ENCODE measurements around the gene COL5A2.

Gene COL5A2

DNA sequence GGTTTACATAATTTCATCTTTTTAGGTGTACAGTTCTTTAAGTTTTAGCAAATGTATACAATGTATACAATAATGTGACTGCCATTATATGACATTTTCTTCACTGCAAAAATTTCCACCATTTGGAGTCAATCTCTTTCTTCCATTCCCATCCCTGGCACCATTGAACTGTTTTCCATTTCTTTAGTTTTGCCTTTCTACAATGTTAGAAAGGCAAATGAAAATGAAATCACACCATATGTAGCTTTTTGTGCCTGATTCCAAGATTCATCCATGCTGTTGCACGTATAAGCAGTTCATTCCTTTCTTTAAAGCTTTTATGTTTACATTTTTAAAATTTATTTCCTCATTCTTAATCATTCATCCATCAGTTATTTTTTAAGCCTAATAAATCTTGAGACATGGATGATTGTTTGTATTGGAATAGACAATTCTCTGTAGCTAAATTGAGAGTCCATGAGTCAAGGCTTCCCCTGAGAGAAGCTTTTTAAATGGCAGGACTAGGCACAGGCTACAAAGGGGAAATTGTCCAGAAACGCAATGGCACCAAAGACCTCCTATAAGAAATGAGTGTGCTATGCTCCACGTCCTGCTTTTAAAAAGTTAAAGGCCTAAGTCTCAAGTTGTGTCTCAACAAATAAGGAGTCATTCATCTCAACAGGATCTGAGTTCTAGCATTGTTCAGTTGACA is 8.7 kb upstream of the COL5A2 start:
- TF ChIP-seq, protein P1, sequence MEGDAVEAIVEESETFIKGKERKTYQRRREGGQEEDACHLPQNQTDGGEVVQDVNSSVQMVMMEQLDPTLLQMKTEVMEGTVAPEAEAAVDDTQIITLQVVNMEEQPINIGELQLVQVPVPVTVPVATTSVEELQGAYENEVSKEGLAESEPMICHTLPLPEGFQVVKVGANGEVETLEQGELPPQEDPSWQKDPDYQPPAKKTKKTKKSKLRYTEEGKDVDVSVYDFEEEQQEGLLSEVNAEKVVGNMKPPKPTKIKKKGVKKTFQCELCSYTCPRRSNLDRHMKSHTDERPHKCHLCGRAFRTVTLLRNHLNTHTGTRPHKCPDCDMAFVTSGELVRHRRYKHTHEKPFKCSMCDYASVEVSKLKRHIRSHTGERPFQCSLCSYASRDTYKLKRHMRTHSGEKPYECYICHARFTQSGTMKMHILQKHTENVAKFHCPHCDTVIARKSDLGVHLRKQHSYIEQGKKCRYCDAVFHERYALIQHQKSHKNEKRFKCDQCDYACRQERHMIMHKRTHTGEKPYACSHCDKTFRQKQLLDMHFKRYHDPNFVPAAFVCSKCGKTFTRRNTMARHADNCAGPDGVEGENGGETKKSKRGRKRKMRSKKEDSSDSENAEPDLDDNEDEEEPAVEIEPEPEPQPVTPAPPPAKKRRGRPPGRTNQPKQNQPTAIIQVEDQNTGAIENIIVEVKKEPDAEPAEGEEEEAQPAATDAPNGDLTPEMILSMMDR (IDR thresholded peaks at IDR 0.05; ENCODE audit: low read depth, low read length) = no peak
- peak; percentile 3 for DNase-seq (ENCODE audit: low read depth, low spot score)
- H3K4me3 ChIP-seq (ENCODE audit: low read depth, low read length) = no peak overlapping the region
- in situ Hi-C loops (cut with HindIII; ENCODE audit: low sequenced_read_pairs) = no loop called here

DNA sequence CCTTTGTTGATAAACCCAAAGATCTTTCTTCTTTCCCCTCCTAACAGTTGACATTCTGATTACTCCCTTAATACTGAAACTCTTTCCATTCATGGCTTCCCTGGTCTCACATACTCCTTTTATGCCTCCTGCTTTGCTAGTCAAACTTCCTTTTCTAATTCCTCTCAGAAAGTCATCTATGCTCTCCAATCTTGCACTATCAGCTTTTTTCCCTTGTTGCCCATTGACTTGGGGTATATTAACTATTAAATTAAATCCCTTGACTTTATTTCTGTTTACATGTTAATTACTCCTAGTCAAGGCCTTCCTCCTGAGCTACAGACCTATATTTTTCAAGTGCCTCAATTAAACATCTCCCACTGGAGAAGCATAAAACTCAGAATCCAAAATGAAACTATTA is 3.6 kb upstream of the COL5A2 start:
- no peak for DNase-seq (ENCODE audit: low read depth, low spot score)
- no peak overlapping the region for H3K4me3 ChIP-seq (ENCODE audit: low read depth, low read length)
- in situ Hi-C loops (cut with HindIII; ENCODE audit: low sequenced_read_pairs) = no loop called here
- TF ChIP-seq, protein P1 (IDR thresholded peaks at IDR 0.05; ENCODE audit: low read depth, low read length) = no peak

DNA sequence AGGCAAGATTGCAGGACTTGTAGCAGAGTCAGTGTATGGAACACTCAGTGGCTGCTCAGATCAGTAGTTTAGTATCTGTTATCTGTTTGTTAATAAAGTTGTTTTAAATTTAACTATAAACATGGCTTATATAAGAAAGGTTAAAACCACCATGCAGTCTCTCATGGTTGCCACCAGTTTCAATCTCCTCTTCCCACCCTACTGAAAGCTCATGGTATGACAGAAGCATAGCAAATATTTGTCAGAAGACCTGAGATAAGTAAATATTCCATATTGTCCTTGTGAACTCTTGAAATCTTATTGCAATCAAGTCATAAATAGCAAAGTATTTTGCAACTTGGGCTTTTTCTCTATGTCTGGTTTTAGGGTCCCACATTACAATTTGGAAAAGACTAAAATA is 2.1 kb upstream of the COL5A2 start:
- in situ Hi-C loops (cut with HindIII; ENCODE audit: low sequenced_read_pairs) = no loop called here
- no peak overlapping the region for H3K4me3 ChIP-seq (ENCODE audit: low read depth, low read length)
- TF ChIP-seq, protein P1 (IDR thresholded peaks at IDR 0.05; ENCODE audit: low read depth, low read length) = no peak
- DNase-seq (ENCODE audit: low read depth, low spot score) = no peak

DNA sequence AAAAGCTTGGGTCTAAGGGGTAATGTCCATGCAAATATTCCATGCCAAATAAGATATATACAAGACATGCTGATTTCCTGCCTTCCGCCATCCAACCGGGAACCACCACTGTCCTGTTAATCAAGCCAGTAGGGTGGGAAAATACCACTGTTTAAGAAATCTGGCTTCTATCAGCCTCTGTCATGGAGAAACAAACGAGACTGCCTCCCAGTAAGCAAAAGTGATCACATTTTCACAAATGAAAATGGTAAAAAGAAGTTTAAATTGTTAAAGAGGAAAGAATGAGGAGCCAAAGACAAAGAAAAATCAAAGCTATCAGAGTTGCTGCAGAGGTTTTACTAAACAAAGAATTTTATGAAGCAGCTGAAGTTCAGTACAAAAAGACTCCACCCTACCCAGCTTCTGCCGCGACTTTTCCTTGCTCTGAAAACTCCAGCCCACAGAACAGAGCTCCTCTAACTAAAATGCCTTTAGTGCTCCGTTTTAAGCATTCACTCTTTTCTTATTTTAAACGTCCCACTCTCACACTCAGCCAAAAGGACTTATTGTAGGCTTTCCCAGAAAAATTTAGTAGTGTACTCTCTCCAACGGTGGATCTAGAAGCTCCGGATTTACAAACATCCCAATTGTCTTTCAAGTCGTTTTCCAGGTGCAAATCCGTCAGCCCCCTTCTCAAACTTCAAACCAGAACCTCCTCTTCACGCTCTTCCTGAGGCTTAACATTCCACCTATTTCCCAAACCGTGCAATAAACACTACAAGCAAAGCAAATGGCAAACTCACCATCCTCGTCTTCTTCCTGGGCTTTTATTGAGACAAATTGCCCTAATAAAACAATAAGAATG is 613 bp downstream of the COL5A2 start:
- TF ChIP-seq, protein P1 (IDR thresholded peaks at IDR 0.05; ENCODE audit: low read depth, low read length) = no peak
- in situ Hi-C loops (cut with HindIII; ENCODE audit: low sequenced_read_pairs) = no loop called here
- peak; percentile 85 for DNase-seq (ENCODE audit: low read depth, low spot score)
- H3K4me3 ChIP-seq (ENCODE audit: low read depth, low read length) = peak overlapping the region; percentile 89

DNA sequence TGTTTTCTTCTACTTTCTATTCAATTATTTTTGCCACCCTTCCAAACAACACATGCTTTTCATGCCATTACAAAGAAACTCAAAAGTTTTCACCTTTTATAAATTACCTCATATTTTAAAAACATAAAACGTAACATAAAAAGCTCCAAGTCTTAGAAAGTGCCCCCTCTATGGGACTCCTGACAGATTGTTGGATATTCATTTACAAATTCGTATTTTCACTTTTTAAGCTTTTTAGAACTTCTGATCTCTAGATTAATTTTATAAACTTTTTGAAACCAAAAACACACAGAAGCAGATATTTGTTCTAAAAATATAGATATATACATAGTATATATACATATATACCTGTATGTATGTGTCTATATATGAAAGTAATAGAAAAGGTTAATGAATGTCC is 1.5 kb downstream of the COL5A2 start:
- DNase-seq (ENCODE audit: low read depth, low spot score) = peak; percentile 67
- peak overlapping the region; percentile 89 for H3K4me3 ChIP-seq (ENCODE audit: low read depth, low read length)

DNA sequence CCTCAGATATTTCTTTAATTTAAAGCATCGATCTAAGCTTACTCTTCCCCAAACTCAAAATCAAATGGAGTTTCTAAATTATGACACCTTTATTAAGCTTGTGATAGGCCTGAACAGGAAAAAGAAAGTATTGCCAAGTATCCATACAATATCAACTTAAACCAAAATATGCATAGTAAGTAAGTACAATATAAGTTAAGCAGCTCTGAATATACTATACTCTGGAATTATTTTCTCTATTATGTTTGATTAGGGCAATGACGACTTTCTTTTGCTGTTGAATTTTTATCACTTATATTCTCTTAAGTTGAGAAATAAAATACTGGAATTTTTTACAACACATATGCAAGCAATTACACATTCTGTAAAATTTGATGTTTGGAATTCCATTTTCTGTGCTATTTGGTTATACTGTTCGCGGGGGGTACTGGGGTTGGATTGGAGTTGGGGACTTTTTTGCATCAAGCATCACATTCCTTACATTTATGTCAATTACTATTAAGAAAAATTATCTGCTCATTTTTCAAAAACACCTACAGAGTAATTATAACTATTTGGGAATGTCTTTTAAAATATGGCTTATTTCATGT is 2.2 kb downstream of the COL5A2 start:
- peak; percentile 34 for DNase-seq (ENCODE audit: low read depth, low spot score)
- TF ChIP-seq, protein P1 (IDR thresholded peaks at IDR 0.05; ENCODE audit: low read depth, low read length) = no peak
- H3K4me3 ChIP-seq (ENCODE audit: low read depth, low read length) = peak overlapping the region; percentile 89
- in situ Hi-C loops (cut with HindIII; ENCODE audit: low sequenced_read_pairs) = no loop called here

More for the DNA sequence above, 1.5 kb downstream of the COL5A2 start:
- TF ChIP-seq, protein P1 (IDR thresholded peaks at IDR 0.05; ENCODE audit: low read depth, low read length) = peak; percentile 52
- in situ Hi-C loops (cut with HindIII; ENCODE audit: low sequenced_read_pairs) = no loop called here

Measured in astrocyte of the spinal cord (primary cell).